GM18519 (cell line): ENCODE results near the gene ATE1.

Experiments
- ATAC-seq: cut with Tn5 transposase; IDR thresholded peaks from one replicate; pipeline ENCODE4 v1.9.1; 2021; ENCODE audit warnings: mild to moderate bottlenecking, moderate library complexity; ENCODE audit not compliant: unreplicated experiment, low FRiP score

Gene ATE1

DNA sequence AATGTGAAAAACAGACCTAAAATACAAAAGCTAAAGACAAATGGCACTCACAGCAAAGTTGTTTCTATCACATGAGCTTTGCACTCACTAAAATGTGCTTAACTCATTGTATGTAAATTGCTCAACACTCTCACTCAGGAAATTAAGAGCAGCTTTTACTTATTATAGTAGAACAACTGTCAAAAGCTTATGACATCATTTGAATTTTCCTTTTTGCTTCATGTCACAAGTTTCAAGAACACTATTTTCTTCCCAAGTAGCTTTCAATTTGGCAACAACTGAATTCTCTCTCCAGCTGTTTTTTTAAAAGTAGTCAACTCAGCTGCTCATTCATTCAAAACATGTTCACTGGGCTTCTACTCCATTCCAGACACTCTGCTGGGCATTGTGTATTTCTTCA lies 46.9 kb downstream of the ATE1 start:
- no peak for ATAC-seq

DNA sequence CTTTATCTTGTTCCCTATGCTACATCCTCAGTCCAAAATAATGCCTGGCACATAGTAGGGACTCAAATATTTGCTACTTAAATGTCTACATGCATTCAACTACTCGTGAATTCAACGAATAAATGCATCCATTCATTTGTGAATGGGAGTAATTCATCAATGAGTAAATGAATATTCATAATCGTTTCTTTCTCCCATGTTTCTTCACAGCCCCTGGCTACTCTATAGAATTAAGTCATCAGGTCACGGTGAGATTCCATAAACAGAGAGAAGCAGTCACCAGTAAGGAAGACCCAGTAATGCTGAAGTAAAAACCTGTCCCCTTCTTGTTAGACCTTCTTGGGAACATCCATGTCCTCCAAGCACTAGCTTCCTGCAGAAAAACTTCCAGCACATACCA lies 48.4 kb downstream of the ATE1 start:
- no peak for ATAC-seq

DNA sequence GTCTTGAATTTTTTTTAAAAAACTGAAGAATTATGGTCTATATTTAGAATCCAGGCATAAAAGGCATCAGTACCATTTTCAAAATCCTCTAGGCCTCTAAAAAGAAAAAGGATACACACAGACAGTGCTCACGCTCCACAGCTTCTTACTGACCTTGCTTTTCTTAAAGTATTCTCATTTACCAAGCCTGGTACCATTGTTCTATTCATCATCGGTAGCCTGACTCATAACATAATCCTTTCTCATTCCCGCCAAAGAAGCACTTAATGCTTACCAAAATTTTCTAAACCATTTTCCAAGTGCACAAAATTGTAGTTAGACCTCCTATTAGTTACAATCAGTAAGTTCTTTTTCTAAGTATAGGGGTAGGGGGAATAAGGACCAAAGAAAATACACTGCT lies 54.6 kb downstream of the ATE1 start:
- no peak for ATAC-seq

DNA sequence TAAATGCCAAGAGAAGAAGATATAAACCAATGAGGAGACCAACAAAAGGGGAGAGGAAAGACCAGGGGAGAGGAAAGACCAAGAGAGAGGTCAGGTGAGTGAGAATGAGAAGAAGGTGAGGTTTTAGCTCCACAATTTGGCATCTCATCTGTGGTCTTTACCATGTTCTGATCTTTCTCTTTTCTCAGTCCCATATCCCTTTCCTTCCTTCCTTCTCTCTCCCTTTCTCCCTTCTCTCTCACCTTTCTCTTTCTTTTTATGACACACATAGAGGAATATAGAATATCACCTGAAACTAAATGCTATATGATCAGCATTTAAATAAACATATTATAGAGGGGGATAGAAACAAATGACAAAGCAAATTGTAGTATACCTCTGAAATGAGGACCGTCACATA lies 57.4 kb downstream of the ATE1 start:
- no peak for ATAC-seq

DNA sequence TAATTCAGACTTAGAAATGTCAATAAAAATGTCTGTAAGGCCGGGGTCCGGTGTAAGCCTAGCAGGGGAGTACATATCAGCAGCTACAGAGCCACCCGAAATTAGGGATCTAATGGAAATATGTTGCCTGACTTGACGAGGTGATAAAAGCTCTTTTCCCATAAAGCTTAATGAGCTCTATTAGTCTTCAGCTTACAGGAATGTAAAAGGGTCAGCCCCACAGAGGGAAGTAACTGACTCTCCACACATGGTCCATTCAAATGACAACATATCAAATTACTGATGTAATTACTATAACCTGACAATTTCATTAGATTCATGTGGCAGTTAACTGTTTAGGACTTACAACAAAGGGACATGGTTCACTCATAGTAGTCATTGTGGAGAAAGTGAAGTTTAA lies 62.3 kb downstream of the ATE1 start:
- ATAC-seq: no peak

DNA sequence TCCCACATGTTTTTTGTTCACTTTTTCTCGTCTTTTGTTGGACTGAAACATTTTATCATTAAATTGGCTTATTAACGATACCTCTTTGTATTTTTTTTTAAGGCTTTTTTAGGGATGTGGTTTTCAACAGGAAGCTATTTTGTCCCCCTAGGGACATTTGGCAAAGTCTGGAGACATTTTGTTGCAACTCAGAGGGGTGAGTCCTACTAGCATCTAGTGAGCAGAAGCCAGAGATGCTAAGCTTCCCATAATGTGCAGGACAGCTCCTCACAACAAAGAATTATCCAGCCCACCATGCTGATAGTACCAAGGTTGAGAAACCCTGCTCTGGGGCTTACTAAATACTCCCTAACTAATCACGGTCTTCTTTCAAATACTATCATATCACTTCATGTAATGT lies 63.2 kb downstream of the ATE1 start:
- ATAC-seq: no peak

DNA sequence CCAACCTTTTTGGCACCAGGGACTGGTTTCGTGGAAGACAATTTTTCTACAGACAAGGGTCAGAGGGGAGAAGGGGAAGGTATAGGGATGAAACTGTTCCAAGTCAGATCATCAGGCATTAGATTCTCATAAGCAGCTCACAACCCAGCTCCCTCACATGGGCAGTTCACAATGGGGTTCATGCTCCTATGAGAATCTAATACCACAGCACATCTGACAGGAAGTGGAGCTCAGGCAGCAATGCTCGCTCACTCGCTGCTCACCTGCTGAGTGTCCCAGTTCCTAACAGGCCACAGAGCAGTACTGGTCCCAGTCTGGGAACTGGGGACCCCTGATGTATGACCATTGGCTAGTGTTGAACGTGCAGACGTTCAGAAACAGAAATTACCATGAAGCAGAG lies 63.7 kb downstream of the ATE1 start:
- ATAC-seq: no peak

DNA sequence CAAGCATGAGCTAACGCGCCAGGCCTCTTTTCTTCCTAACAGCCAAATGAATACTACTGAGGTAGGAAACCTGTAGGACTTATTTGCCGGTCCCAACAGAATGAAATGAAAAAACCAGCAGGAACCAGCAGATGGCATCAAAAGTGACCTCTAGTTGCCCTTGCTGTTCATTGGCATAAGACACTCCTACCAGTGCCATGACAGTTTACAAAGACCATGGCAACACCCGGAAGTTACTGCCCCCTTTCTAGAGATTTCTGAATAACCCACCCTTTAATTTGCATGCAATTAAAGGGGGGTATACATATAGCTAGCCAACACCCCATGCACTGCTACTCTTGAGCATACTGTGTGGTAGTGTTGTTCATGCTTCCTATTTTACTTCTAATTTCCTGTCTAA lies 65.2 kb downstream of the ATE1 start:
- no peak for ATAC-seq

DNA sequence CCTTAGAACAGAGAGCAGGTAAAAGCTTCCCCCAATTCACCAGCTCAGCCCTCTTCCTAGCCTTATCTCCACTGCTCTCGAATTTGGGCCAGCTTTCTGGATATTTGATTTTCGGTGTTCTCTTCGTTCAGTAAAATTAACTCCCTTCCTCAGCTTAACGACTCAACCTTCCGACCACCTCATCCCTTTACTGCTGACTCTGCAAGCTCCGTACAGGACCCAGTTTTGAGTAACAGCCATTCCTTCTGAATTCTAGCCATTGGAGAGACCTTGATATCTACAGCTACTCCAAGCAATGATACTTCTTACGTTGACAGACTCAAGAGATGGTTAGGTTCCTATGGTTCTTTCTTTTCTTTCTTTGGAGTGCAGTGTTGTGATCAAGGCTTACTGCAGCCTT lies 65.8 kb downstream of the ATE1 start:
- no peak for ATAC-seq

DNA sequence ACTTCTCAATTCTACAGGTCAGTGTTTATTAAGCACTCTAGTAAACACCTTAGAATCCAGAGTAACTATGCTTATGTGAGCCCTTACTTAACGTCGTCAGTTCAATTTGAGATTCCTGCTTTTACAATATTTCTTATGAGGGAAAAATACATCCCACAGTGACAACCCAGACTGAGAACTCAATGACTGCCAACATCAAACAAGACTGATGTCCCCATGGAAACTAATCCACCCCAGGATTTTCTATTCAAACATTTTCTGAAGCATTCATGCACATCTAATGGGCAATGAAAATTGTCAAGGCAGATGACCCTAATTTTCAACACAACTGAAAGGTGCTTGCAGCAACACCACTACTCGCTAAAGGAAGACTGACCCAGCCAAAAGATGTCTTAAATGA lies 67.0 kb downstream of the ATE1 start:
- no peak for ATAC-seq

DNA sequence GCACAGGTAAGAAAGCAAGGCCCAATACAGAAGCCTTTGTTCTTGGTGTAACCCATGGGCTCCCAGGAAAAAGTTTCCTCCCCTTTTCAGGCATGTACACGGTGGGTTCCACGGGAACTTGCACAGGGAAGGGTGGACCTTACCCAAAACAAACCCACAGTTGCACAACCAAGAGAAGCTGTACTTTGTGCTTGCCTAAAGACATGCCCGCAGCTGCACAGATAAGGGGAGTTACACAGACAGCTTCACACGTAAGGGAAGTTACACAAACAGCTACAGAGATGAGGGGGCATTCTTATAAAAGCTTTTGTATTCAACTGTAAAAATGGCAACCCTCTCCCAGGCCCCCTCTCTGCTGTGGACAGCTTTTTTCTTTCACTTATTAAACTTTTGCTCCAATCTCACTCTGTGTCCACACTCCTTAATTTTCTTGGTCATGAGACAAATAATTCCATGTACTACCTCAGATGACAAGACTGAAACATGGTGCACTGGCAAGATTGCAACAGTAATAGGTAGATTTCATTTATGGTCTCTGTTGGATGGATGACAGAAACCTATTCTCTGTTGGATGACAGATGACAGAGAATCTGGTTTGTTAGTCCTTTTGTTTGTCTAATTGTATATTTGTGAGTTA lies 72.9 kb downstream of the ATE1 start:
- no peak for ATAC-seq

DNA sequence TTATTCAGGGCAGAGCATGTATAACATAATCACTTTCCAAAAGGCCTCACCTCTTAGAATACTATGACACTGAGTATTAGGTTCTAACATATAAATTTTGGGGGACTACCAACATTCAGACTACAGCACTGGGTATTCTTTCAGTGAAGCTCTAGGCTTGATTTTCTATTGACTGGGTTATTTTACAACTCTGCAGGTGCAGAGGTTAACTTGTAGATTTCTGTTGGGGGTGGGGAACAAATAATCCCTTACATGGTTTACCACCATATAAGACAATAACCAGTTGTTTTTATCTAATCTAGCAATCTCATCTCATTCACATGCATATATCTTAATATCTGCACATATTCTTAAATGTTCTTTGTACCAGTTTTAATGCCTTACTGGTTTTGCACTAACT lies 73.9 kb downstream of the ATE1 start:
- no peak for ATAC-seq

DNA sequence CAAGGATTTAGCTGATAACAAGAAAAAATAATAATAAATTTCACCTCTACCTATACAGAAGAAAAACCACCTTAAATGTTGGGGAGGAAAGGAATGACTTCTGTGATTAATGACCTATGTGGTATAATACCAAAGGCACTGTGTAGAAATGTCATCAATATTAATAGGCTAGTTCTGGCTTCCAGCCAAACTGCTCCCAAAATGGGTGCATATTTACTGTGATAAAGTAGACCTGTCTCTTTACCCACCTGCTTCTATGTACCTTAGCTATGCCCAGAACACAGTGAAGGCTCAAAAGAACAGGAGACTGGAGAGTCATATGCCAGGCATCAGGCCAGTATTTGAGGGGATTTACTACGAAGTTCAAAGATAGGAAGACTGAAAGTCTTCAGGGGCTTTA lies 76.0 kb downstream of the ATE1 start:
- no peak for ATAC-seq

DNA sequence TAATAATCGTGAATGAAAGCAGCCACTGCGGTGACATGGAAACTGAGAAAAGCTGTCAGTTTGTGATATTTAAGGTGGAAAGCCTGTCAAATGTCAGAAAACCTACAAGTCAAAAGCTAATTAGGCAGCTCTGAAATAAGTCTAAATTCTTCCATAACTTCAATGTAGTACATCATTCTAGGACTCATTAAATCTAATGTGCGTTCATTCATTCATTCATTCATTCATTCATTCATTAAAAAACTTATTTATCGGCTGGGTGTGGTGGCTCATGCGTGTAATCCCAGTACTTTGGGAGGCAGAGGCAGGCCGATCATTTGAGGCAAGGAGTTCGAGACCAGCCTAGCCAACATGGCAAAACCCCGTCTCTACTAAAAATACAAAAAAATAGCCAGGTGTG lies 79.7 kb downstream of the ATE1 start:
- ATAC-seq: no peak

DNA sequence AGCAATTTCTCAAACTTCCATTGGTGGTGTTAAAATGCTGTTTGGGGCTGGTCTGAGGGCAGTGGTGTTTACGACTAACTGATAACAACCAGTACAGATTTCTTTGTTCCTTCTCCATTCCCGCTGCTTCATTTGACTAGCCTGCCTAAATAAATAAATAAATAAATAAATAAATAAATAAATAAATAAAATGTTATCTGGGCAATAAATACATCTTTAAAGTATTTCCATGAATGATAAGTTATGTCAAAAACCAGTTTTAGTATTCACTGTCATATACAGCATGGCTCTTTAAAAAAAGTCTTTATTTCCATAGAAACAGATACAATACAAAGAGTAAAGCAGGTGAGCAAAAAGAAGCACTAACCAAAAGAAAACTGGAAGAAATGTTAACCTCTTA lies 81.3 kb downstream of the ATE1 start:
- no peak for ATAC-seq

DNA sequence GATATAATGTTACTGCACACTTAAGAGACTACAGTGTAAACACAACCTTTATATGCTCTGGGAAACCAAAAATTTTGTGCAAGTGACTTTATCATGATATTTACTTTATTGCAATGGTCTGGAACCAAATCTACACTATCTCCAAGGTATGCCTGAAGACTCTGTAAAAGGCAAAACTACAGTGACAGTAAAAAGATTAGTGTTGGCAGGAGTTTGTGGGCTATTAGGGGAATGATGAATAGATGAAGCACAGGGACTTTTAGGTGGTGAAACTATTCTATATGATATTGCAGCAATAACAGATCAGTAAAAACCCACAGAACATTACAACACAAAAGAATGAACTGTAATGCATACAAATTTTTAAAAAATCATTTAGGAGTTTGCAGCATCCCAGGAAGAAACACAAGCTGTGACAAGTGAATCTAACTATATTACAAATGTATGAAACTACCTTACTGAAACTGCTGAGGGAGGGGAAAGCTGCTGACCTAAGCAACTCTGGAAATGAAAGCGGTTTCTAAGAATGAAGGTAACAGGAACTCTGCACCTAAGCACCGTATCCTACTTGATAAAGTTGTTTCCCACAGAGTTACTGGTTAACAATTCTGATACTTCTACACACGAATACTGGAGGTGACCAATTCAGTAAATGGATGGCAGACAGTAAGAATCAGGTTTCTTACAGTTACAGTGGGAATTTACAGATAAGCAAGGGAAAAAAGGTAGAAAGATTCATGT lies 82.6 kb downstream of the ATE1 start:
- ATAC-seq: no peak

DNA sequence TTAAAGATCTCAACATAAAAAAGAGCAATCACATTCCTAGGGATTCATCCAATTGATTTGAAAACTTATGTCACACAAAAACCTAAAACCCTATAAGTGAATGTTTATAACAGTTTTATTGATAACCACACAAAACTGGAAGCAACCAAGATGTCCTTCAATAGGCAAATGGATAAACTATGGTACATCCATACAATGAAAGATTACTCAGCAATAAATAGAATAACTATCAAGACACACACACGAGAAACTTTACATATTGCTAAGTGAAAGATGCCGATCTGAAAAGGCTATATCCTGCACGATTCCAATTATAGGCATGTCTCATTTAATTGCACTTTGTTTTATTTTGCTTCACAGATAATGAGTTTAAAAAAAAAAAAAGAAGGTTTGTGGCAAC lies 83.3 kb downstream of the ATE1 start:
- ATAC-seq: no peak

DNA sequence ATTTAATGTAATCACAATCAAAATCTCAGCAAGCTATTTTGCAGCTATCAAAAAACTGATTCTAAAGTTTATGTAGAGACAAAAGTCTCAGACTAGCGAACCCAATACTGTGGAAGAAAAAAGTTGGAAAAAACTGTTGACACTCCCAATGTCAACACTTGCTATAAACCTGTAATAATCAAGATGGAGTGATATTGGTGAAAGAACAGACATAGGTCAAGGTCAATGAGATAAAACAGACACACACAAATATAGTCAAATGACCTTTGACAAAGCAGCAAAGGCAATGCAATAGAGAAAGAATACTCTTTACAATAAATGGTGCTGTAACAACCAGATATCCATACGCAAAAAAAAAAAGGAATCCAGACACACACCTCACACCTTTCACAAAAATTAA lies 84.5 kb downstream of the ATE1 start:
- no peak for ATAC-seq

DNA sequence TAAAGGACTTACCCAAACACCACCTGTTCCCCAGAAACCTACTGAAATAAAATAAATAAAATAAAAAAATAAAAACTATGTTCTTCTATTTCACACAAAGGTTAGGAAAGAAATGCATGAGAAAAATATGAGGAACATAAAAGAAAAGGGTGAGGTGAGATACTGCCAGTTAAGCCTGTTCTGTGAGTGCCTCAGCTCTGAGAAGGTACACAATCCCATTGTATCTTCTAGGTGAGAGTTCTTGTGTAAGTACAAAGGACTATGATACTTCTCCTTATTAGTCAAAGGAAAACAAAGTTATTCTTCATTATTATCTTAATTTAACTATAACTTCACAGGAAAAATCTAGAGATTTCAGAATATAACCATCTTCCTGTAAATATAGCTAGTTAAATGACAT lies 86.0 kb downstream of the ATE1 start:
- ATAC-seq: no peak

DNA sequence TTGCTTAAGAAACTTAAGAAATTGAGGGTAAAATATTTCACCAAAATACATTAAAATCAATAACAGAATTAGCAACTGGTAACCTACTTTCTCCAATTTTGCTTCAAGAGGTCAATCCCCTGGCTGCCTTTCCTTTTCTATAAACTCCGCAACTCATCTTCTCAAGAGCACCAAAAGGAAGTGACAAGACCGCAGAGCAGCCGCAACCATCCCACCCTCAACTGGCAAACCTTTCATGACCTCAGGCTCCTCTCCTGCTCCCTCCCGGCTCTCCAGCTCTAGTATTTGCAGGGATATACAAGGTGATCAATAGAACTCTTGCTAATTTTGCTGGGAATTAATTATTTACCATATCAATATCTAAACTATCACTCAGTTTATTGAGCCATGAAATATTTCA lies 88.9 kb downstream of the ATE1 start:
- ATAC-seq: no peak

DNA sequence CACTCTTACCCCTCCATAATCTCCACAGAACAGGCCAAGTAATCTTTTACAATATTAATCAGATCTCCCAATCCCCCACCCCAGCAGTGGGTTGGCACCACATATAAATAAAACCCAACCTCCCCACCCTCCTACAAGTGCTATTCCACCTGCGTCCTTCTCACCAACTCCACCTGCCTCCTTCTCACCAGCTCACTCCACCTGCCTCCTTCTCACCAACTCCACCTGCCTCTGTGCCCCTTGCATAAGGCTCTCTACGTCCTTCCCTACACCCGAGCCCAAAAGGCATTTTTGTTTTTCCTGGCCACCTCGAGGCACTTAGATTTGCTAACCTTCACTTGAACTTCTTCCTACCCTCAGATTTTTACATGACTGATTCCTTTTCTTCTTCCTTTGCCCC lies 89.7 kb downstream of the ATE1 start:
- ATAC-seq: no peak

DNA sequence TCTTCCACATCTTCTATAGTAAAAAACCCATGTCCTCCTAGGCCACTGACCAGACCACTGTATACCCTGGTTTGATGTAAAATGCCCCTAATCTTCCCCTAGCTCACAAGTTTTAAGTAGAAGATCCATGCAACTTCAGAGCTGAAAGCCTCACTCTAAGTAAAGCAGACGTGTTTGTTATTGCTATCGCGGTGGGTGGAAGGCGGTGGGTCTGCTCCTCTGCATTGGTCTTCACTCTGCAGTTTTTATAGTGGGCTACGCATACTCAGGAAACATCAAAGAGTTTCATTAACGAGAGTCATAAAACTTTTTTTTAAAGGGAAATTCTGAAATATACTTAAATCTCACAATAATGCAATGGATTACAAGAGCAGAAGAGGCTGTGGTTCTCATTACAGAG lies 91.7 kb downstream of the ATE1 start:
- no peak for ATAC-seq

DNA sequence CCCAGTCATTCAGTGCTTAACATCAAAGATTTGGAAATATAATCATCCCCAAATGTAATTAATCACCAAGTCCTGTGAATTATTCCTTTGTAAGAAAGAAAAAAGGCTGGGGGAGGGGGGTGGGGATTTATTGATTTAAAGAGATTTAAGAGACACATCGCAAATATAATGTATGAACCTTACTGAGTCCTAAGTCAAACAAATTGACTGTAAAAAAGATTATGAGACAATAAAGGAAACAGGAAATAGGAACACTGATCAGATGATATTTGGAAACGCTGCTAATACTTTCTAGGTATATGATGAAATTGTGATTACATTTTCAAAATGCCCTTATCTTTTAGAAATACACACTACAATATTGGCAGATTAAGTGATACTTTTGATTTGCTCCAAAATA lies 92.5 kb downstream of the ATE1 start:
- ATAC-seq: no peak
